Measurements from ENCODE around the gene PITX2.

PITX2 gene

DNA sequence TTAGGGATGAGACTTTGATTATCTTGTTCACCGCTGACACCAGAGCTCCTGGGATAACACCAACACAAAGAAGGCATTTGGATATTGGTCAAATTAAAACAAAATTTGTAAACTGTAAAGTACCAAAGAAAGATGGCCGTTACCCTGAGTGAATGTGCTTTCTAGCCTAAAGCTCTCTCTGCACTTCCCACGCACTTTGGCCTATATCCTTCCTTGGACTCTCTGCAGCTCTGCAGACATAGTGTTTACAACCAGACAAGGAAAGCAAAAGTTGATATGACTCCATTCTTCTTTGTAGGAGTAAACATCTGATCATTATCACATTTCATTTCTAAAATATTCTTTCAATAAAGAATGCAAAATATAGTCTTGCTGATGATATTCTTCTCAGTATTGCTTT lies 44.8 kb upstream of the PITX2 start (continued):
- no peak for TF ChIP-seq REST (tag by site-specific recombination; IDR thresholded peaks at IDR 0.05)
- TF ChIP-seq, protein P1, sequence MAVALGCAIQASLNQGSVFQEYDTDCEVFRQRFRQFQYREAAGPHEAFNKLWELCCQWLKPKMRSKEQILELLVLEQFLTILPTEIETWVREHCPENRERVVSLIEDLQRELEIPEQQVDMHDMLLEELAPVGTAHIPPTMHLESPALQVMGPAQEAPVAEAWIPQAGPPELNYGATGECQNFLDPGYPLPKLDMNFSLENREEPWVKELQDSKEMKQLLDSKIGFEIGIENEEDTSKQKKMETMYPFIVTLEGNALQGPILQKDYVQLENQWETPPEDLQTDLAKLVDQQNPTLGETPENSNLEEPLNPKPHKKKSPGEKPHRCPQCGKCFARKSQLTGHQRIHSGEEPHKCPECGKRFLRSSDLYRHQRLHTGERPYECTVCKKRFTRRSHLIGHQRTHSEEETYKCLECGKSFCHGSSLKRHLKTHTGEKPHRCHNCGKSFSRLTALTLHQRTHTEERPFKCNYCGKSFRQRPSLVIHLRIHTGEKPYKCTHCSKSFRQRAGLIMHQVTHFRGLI (tag by site-specific recombination; IDR thresholded peaks at IDR 0.05): no peak
- TF ChIP-seq, protein P2, sequence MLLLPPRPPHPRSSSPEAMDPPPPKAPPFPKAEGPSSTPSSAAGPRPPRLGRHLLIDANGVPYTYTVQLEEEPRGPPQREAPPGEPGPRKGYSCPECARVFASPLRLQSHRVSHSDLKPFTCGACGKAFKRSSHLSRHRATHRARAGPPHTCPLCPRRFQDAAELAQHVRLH (tag by site-specific recombination; IDR thresholded peaks at IDR 0.05): no peak

GRCh38 chr4:110666030-110666429 lies 43.2 kb upstream of the PITX2 start:
- no peaks in the 10 kb centered on the region for H3K9me3 ChIP-seq (ENCODE audit: control insufficient read depth, insufficient read depth, low read depth, low read length)
- H3K4me3 ChIP-seq (ENCODE audit: low read depth, low read length): no peak overlapping the region
- no peak overlapping the region for H3K27ac ChIP-seq (ENCODE audit: extremely low read depth, low read depth, low read length)
- POLR2A ChIA-PET: no interaction called here
- TF ChIP-seq ZNF792 (tag by site-specific recombination; IDR thresholded peaks at IDR 0.05) (no peak), ZNF776 (tag by site-specific recombination; IDR thresholded peaks at IDR 0.05; ENCODE audit: borderline replicate concordance) (no peak), ZNF114 (tag by site-specific recombination; IDR thresholded peaks at IDR 0.05) (no peak), ZNF157 (tag by site-specific recombination; IDR thresholded peaks at IDR 0.05) (no peak), ZNF37A (tag by site-specific recombination; IDR thresholded peaks at IDR 0.05) (no peak), MYNN (tag by site-specific recombination; IDR thresholded peaks at IDR 0.05; ENCODE audit: borderline replicate concordance) (no peak), SALL2 (tag by site-specific recombination; IDR thresholded peaks at IDR 0.05; ENCODE audit: borderline replicate concordance) (no peak), KLF8 (tag by site-specific recombination; IDR thresholded peaks at IDR 0.05) (no peak)
- TF ChIP-seq, protein P3, sequence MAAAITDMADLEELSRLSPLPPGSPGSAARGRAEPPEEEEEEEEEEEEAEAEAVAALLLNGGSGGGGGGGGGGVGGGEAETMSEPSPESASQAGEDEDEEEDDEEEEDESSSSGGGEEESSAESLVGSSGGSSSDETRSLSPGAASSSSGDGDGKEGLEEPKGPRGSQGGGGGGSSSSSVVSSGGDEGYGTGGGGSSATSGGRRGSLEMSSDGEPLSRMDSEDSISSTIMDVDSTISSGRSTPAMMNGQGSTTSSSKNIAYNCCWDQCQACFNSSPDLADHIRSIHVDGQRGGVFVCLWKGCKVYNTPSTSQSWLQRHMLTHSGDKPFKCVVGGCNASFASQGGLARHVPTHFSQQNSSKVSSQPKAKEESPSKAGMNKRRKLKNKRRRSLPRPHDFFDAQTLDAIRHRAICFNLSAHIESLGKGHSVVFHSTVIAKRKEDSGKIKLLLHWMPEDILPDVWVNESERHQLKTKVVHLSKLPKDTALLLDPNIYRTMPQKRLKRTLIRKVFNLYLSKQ (tag by site-specific recombination; IDR thresholded peaks at IDR 0.05; ENCODE audit: borderline replicate concordance): no peak
- TF ChIP-seq, protein P4, sequence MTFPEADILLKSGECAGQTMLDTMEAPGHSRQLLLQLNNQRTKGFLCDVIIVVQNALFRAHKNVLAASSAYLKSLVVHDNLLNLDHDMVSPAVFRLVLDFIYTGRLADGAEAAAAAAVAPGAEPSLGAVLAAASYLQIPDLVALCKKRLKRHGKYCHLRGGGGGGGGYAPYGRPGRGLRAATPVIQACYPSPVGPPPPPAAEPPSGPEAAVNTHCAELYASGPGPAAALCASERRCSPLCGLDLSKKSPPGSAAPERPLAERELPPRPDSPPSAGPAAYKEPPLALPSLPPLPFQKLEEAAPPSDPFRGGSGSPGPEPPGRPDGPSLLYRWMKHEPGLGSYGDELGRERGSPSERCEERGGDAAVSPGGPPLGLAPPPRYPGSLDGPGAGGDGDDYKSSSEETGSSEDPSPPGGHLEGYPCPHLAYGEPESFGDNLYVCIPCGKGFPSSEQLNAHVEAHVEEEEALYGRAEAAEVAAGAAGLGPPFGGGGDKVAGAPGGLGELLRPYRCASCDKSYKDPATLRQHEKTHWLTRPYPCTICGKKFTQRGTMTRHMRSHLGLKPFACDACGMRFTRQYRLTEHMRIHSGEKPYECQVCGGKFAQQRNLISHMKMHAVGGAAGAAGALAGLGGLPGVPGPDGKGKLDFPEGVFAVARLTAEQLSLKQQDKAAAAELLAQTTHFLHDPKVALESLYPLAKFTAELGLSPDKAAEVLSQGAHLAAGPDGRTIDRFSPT (tag by site-specific recombination; IDR thresholded peaks at IDR 0.05): no peak
- TF ChIP-seq, protein P1 (tag by site-specific recombination; IDR thresholded peaks at IDR 0.05): no peak
- TF ChIP-seq, protein P5, sequence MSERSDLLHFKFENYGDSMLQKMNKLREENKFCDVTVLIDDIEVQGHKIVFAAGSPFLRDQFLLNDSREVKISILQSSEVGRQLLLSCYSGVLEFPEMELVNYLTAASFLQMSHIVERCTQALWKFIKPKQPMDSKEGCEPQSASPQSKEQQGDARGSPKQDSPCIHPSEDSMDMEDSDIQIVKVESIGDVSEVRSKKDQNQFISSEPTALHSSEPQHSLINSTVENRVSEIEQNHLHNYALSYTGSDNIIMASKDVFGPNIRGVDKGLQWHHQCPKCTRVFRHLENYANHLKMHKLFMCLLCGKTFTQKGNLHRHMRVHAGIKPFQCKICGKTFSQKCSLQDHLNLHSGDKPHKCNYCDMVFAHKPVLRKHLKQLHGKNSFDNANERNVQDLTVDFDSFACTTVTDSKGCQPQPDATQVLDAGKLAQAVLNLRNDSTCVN (tag by site-specific recombination; optimal IDR thresholded peaks at IDR 0.05): no peak
- H3K4me1 ChIP-seq (ENCODE audit: control insufficient read depth, insufficient read depth, low read length): peaks cover 5% of the 10 kb centered on the region; the same call in 1 of the 2 replicates
- no peaks in the 10 kb centered on the region for H3K36me3 ChIP-seq (ENCODE audit: control insufficient read depth in 2 of 2, insufficient read depth in 1 of 2, low read length in 2 of 2)
- CTCF ChIA-PET: no interaction called here
